CD4-positive, alpha-beta T cell treated with Interleukin-21 for 1 hour (primary cell): ENCODE results near the gene FBXW2.

ENCODE experiments used
- DNase-seq: peaks from one replicate; pipeline ENCODE4 v3.0.0-alpha.2; 2020

FBXW2 gene

GRCh38 chr9:120713257-120714087 is 79.7 kb downstream of the FBXW2 start:
- DNase-seq, result no peak

DNA sequence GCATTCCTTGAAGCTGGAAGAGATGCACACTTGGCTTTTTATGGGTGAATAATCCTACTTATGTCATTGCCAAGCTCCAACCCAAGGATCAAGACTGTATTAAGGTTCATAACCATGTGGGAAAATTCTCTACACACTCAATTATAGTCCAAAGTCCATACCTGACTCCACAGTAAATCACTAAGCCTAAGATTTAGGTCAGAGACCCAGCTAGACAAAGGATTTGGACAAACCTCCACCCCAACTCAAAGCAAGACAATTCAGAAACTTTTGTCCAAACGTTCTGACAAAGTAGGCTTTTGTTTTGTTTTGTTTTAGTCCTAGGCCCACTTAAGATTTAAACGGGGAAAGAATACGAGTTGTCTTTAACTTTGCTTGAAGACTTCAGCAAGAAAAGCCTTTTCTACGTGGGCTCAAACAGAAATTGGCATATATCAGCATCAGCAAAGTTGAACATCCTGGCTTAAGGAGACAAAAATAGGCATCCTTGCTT is 80.6 kb downstream of the FBXW2 start:
- no peak for DNase-seq

DNA sequence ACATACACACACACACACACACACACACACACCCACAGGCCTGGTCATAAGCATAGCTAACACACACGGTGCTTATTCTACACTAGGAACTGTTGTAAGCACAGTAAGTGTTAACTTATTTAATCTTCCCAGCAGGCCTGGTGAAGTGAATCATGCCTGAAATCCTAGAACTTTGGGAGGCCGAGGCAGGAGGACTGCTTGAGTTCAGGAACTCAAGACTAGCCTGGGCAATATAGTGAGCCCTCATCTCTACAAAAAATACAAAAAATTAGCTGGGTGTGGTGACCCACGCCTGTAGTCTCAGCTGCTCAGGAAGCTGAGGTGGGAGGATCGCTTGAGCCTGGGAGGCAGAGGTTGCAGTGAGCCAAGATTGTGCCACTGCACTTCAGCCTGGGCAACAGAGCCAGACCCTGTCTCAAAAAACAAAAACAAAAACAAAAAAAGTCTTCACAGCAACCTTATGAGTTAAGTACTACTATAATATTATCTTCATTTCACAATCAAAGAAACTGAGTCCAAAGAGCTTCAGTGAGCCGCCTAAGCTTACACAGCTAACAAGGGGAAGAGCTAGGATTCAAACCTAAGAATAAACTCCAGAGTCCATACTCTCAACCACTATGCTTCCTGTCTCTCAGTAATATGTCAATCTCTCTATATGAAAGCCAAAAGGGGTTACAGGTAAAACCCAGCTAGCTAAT is 81.2 kb downstream of the FBXW2 start:
- DNase-seq, result no peak

DNA sequence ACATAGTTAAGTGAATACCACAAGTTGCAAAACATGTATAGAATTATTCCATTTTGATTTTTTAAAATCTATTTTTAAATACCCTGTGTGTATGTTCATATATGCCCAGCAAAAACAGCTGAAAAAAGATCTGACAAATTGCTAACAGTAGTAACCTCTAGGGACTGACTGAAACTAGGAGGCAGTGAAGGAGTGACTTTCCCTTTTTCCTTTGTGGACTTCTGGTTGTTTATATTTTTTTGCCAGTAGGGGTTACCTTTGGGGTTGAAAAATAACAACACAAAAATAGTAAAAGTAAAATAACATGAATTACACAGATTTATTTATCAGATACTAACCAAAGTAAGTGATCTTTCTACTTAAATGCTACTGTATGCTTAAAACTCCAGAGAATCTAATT is 81.9 kb downstream of the FBXW2 start:
- DNase-seq, result no peak

DNA sequence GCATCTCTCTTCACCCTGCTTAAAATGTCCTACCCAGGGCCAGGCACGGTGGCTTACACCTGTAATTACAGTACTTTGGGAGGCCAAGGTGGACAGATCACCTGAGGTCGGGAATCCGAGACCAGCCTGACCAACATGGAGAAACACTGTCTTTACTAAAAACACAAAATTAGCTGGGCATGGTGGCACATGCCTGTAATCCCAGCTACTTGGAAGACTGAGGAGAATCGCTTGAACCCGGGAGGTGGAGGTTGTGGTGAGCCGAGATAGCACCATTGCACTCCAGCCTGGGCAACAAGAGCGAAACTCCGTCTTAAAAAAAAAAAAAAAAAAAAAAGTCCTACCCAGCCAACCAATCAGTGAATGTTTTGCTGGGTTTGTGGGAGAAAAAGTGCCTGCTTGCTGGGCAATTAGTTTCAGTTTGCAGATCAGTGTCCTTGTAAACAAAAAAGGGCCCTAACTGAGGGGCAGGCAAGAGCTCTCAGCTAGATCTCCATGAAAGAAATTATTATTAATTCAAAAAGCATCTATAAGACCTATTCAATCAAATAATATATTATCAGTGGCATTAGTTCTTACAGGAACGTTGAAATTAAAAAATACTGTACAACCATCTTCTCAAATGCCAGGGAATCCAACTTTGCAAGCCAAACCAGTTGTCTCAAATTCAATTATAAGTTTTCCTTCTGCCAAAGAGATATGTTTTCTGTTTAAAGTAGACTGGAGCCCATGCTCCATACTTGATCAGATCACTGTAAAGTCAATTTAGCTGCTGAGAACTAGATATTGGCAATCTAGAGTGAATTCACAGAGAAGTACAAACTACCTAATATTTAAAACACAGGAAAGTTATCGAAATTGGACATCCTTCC is 82.9 kb downstream of the FBXW2 start:
- DNase-seq, result peak; percentile 76

DNA sequence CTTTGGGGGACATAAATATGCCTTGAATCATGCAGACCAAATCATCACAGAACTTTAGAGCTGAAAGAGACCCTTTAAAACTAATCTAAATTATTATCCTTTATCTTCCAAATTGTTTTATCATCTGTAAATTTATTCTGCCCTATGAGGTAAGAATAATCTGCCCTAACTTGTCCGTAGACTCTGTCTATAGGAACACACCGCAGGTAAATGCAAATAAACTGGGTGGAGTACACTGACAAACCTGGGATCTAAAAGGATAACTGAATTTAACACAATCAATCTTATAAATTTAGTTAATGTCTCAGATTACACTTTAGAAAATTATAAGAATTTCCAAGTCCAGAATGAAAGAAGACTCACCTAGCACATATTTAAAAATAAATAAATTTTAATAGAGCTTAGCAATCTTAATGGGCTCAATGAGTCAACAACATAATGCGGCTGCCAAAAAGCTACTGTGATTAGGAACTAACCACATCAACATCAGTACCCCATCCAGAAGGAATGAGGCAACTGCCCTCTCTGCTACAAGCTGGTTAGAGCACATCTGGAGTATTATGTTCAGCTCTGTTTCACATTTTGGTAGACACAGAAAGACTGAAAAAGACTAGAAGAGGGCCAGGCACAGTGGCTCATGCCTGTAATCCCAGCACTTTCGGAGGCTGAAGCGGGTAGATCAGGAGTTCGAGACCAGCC is 84.5 kb downstream of the FBXW2 start:
- DNase-seq, result no peak

- no peak for DNase-seq
Observed at GRCh38 chr9:120707170-120707569, 86.0 kb downstream of the FBXW2 start.
